Mononuclear cell (primary cell): ENCODE data around the gene CMTR1. TPM values are rescaled to one million over a fixed set of nuclear protein-coding genes. Genes with fewer than 3 reads are reported as not detected.

ENCODE experiments used
- H3K27me3 ChIP-seq: 2 replicates; pipeline ENCODE4 v1.6.0; 2011; ENCODE audit warnings: low read length, control low read depth; ENCODE audit not compliant: insufficient read depth
- H3K4me1 ChIP-seq: 2 replicates; pipeline ENCODE4 v1.5.1; 2011; ENCODE audit warnings: mild to moderate bottlenecking, low read length, control low read depth; ENCODE audit not compliant: insufficient read depth
- H3K4me3 ChIP-seq: 2 replicates; pipeline ENCODE4 v1.5.1; 2011; ENCODE audit warnings: mild to moderate bottlenecking, low read length, moderate library complexity
- H3K9me3 ChIP-seq: 2 replicates; pipeline ENCODE4 v1.5.1; 2011; ENCODE audit warnings: low read depth, mild to moderate bottlenecking, control low read depth, low read length
- total RNA-seq: library from RNA; depleted of rRNA; stranded (reverse); fragments of >200 nt; gene quantifications from one replicate; pipeline ENCODE4 v1.2.3, GENCODE V29; 2012

CMTR1 gene
- total RNA-seq, 1 donor = 40.9 TPM

- Histone ChIP-seq H3K27me3 (no peaks in the 10 kb centered on the region), H3K9me3 (no peaks in the 10 kb centered on the region), H3K4me1 (peaks cover 63% of the 10 kb centered on the region), H3K4me3 (no peak overlapping the region)
Measured at GRCh38 chr6:37502703-37503291, 69.8 kb downstream of the CMTR1 start.

- no peak overlapping the region for H3K4me3 ChIP-seq
- peaks cover 66% of the 10 kb centered on the region for H3K4me1 ChIP-seq
- H3K9me3 ChIP-seq = no peaks in the 10 kb centered on the region
- no peaks in the 10 kb centered on the region for H3K27me3 ChIP-seq
Measured at GRCh38 chr6:37503309-37503965, 70.4 kb downstream of the CMTR1 start.

- Histone ChIP-seq H3K27me3 (no peaks in the 10 kb centered on the region), H3K4me1 (peaks cover 63% of the 10 kb centered on the region), H3K4me3 (no peak overlapping the region), H3K9me3 (no peaks in the 10 kb centered on the region)
Measured at GRCh38 chr6:37504024-37504423, 71.0 kb downstream of the CMTR1 start.

- no peaks in the 10 kb centered on the region for H3K9me3 ChIP-seq
- no peak overlapping the region for H3K4me3 ChIP-seq
- H3K27me3 ChIP-seq = no peaks in the 10 kb centered on the region
- peaks cover 43% of the 10 kb centered on the region for H3K4me1 ChIP-seq
Measured at GRCh38 chr6:37506479-37506878, 73.5 kb downstream of the CMTR1 start.

- H3K4me1 ChIP-seq = peaks cover 37% of the 10 kb centered on the region
- H3K9me3 ChIP-seq = no peaks in the 10 kb centered on the region
- no peaks in the 10 kb centered on the region for H3K27me3 ChIP-seq
- H3K4me3 ChIP-seq = no peak overlapping the region
Measured at GRCh38 chr6:37507077-37507476, 74.1 kb downstream of the CMTR1 start.

GRCh38 chr6:37507690-37508421, 74.8 kb downstream of the CMTR1 start:
- no peak overlapping the region for H3K4me3 ChIP-seq
- H3K4me1 ChIP-seq = peaks cover 33% of the 10 kb centered on the region
- no peaks in the 10 kb centered on the region for H3K27me3 ChIP-seq

GRCh38 chr6:37511201-37511600, 78.2 kb downstream of the CMTR1 start:
- peaks cover 41% of the 10 kb centered on the region for H3K4me1 ChIP-seq
- no peaks in the 10 kb centered on the region for H3K27me3 ChIP-seq
- no peaks in the 10 kb centered on the region for H3K9me3 ChIP-seq
- no peak overlapping the region for H3K4me3 ChIP-seq

More at GRCh38 chr6:37507690-37508421, 74.8 kb downstream of the CMTR1 start:
- H3K9me3 ChIP-seq = no peaks in the 10 kb centered on the region

- no peaks in the 10 kb centered on the region for H3K9me3 ChIP-seq
- peaks cover 49% of the 10 kb centered on the region for H3K4me1 ChIP-seq
- no peaks in the 10 kb centered on the region for H3K27me3 ChIP-seq
- H3K4me3 ChIP-seq = no peak overlapping the region
Measured at GRCh38 chr6:37511910-37512399, 78.9 kb downstream of the CMTR1 start.

- Histone ChIP-seq H3K9me3 (no peaks in the 10 kb centered on the region), H3K27me3 (no peaks in the 10 kb centered on the region), H3K4me3 (no peak overlapping the region), H3K4me1 (peaks cover 54% of the 10 kb centered on the region)
Measured at GRCh38 chr6:37512400-37513011, 79.5 kb downstream of the CMTR1 start.

GRCh38 chr6:37513155-37513554, 80.1 kb downstream of the CMTR1 start:
- Histone ChIP-seq H3K9me3 (no peaks in the 10 kb centered on the region), H3K4me1 (peaks cover 60% of the 10 kb centered on the region), H3K27me3 (no peaks in the 10 kb centered on the region), H3K4me3 (no peak overlapping the region)

GRCh38 chr6:37513576-37513975, 80.6 kb downstream of the CMTR1 start:
- Histone ChIP-seq H3K27me3 (no peaks in the 10 kb centered on the region), H3K9me3 (no peaks in the 10 kb centered on the region), H3K4me1 (peaks cover 61% of the 10 kb centered on the region), H3K4me3 (no peak overlapping the region)

- Histone ChIP-seq H3K4me3 (no peak overlapping the region), H3K4me1 (peaks cover 68% of the 10 kb centered on the region), H3K27me3 (no peaks in the 10 kb centered on the region), H3K9me3 (no peaks in the 10 kb centered on the region)
Measured at GRCh38 chr6:37514321-37514771, 81.3 kb downstream of the CMTR1 start.

GRCh38 chr6:37514837-37515236, 81.8 kb downstream of the CMTR1 start:
- Histone ChIP-seq H3K9me3 (no peaks in the 10 kb centered on the region), H3K4me1 (peaks cover 68% of the 10 kb centered on the region), H3K4me3 (no peak overlapping the region), H3K27me3 (no peaks in the 10 kb centered on the region)

- Histone ChIP-seq H3K4me1 (peaks cover 70% of the 10 kb centered on the region), H3K9me3 (no peaks in the 10 kb centered on the region), H3K4me3 (peak overlapping the region; percentile 4), H3K27me3 (no peaks in the 10 kb centered on the region)
Measured at GRCh38 chr6:37515712-37516075, 82.7 kb downstream of the CMTR1 start.
